Activated T-helper 17 cell treated with anti-CD3 and anti-CD28 coated beads, Interleukin-2, amount 50 U/mL, for 72 hours (primary cell): Measurements from ENCODE around the gene TLK2. TPM values are rescaled to one million over a fixed set of nuclear protein-coding genes. Genes with fewer than 3 reads are reported as not detected.
"Not testable (repeated sequence)": the region's sequence is repeated elsewhere in the genome, so short reads cannot be mapped to it uniquely, and the experiment has no call there.

ENCODE experiments used
- ATAC-seq: fragments of 150-1000 bp; cut with Tn5 transposase; replicated peaks from 2 replicates; pipeline ENCODE4 v1.10.0; 2021; ENCODE audit warnings: mild to moderate bottlenecking, moderate library complexity
- H3K27ac Mint-ChIP-seq: one replicate; pipeline ENCODE4 v1.8.0; 2022; ENCODE audit warnings: mixed read lengths
- H3K27me3 Mint-ChIP-seq: one replicate; pipeline ENCODE4 v1.8.0; 2022; ENCODE audit warnings: mixed read lengths
- H3K36me3 Mint-ChIP-seq: one replicate; pipeline ENCODE4 v1.8.0; 2022; ENCODE audit warnings: low read depth, mild to moderate bottlenecking, mixed read lengths
- H3K4me1 Mint-ChIP-seq: one replicate; pipeline ENCODE4 v1.8.0; 2022; ENCODE audit warnings: mixed read lengths
- H3K4me3 Mint-ChIP-seq: one replicate; pipeline ENCODE4 v1.8.0; 2022; ENCODE audit warnings: mild to moderate bottlenecking, mixed read lengths
- H3K9me3 Mint-ChIP-seq: one replicate; pipeline ENCODE4 v1.8.0; 2022; ENCODE audit warnings: mixed read lengths
- total RNA-seq, 2 donors: library from RNA; stranded (reverse); gene quantifications; one replicate each; pipeline ENCODE4 v1.2.3, GENCODE V29; 2022

TLK2 gene
- total RNA-seq, 2 donors from 2014 or later: 42.5 to 43.9 TPM

DNA sequence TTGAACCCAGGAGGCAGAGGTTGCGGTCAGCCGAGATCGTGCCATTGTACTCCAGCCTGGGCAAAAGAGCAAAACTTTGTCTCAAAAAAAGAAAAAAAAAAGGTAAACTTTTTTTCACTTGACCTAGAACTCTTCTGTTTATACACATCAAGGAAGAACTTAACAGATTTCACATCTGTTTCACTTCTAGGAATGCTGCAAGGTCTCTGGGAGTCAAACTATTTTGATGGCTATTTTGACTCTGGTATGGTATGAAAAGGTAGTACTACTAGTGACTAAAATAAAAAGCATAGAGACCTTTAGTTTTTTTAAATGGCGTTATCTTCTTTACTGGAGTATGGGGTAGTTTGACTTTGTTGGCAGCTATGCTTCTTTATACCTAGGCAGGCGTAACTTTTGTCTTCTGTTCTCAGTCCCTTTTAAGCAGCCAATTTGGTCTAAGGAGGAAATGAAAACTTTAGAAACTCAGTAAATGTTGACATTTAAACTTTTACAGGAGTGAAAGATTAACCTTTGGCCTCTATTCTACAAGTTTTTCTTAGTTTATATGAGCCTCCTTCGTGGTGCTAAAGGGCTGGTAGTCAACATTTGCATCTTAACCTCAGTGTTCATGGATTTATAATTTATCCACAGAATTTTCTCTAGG, 28.7 kb downstream of the TLK2 start:
- ATAC-seq, H3K4me1 Mint-ChIP-seq, H3K9me3 Mint-ChIP-seq, H3K27me3 Mint-ChIP-seq: not testable (repeated sequence)
- Mint-ChIP-seq H3K36me3 (peaks cover 19% of the 10 kb centered on the region), H3K27ac (peak overlapping the region; percentile 17), H3K4me3 (peak overlapping the region; percentile 11)

DNA sequence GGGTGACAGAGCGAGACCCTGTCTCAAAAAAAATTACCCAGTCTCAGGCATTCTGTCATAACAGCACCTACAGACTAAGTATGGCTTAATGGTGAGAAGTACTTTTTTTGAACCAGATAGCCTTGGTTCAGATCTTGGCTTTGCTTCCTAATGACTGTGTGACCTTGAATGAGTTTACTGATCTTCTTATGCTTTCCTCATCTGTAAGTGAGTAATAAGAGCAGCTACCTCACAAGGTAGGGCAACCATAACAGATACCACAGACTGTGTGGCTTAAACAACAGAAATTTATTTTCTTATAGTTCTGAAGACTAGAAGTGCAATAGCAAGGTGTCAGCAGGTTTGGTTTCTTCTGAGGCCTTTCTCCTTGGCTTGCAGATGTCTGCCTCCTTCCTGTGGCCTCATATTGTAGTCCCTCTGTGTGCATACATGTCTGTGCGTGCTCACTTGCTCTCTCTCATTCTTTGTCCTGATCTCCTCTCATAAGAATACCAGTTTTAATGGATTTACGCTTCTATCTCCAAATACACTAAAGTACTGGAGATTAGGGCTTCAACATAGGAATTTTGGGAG, 31.7 kb downstream of the TLK2 start:
- Mint-ChIP-seq H3K27ac (peak overlapping the region; percentile 34), H3K4me1 (peaks cover 12% of the 10 kb centered on the region), H3K36me3 (peaks cover 26% of the 10 kb centered on the region)
- H3K9me3 Mint-ChIP-seq, H3K4me3 Mint-ChIP-seq, H3K27me3 Mint-ChIP-seq: not testable (repeated sequence)
- peak; percentile 78 for ATAC-seq

DNA sequence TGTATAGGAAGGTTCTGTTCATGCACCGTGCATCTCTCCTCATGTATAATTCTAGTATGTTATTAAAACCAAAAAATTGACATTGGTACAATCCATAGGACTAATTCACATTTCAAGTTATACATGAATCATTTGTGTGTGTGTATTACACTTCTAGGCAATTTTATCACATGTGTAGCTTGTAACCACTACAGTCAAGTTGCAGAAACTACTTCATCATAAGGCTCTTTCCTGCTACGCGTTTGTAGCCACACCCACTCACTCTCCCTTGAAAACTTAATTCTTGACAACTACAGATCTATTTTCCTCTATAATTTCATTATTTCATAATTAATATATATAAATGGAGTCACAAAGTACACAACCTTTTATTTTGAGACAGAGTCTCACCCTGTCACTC, 32.4 kb downstream of the TLK2 start:
- Mint-ChIP-seq H3K4me1 (peaks cover 12% of the 10 kb centered on the region), H3K36me3 (peaks cover 24% of the 10 kb centered on the region)
- ATAC-seq: peak; percentile 66
- not testable (repeated sequence) for H3K27ac Mint-ChIP-seq, H3K9me3 Mint-ChIP-seq, H3K4me3 Mint-ChIP-seq, H3K27me3 Mint-ChIP-seq

GRCh38 chr17:62516376-62516775, 37.8 kb downstream of the TLK2 start:
- H3K27ac Mint-ChIP-seq, H3K4me1 Mint-ChIP-seq, H3K27me3 Mint-ChIP-seq, H3K4me3 Mint-ChIP-seq, ATAC-seq, H3K9me3 Mint-ChIP-seq: not testable (repeated sequence)
- H3K36me3 Mint-ChIP-seq: peaks cover 36% of the 10 kb centered on the region

GRCh38 chr17:62521295-62521694, 42.7 kb downstream of the TLK2 start:
- H3K4me3 Mint-ChIP-seq, H3K9me3 Mint-ChIP-seq, ATAC-seq, H3K4me1 Mint-ChIP-seq, H3K27ac Mint-ChIP-seq, H3K27me3 Mint-ChIP-seq: not testable (repeated sequence)
- peaks cover 64% of the 10 kb centered on the region for H3K36me3 Mint-ChIP-seq

DNA sequence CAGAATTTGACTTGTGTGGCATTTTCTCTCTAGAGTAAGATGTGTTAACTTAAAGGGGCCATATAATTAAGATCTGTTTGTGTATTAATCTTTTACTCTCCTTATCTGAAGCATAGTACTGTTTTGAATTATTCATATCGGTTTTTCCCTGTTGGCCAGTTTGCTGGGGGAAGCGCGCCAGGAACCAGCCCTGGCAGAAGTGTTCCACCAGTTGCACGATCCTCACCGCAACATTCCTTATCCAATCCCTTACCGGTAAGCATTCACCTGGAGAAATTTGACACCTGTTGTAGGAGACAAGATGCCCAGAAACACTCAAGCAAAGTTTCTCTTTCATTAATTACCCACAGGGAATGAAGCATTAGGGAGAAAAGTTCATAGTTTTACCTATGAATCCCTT, 45.5 kb downstream of the TLK2 start:
- not testable (repeated sequence) for ATAC-seq, H3K27ac Mint-ChIP-seq, H3K4me1 Mint-ChIP-seq, H3K27me3 Mint-ChIP-seq, H3K9me3 Mint-ChIP-seq, H3K4me3 Mint-ChIP-seq
- H3K36me3 Mint-ChIP-seq: peaks cover 87% of the 10 kb centered on the region

- H3K36me3 Mint-ChIP-seq: peaks cover 87% of the 10 kb centered on the region
Measured at GRCh38 chr17:62525317-62525716, 46.7 kb downstream of the TLK2 start.

DNA sequence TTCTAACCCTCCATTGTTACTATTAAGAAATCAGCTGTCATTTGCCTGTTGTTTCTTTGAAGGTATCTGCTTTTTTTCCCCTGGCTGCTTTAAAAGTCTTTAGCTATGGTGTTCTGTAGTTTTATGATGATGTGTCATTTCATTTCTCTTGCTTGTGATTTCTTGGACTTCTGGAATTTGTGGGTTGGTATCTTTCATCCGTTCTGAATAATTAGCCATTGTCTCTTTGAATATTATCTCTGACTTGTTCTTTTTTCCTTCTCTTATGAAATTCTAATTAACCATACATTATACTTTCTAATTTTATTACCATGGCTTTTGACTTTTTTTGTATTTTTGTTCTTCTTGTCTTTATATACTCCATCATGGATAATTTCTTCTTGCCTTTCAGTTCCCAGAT, 52.3 kb downstream of the TLK2 start:
- H3K36me3 Mint-ChIP-seq: peaks cover 69% of the 10 kb centered on the region
- H3K4me1 Mint-ChIP-seq: peaks cover 10% of the 10 kb centered on the region
- not testable (repeated sequence) for ATAC-seq, H3K4me3 Mint-ChIP-seq, H3K27me3 Mint-ChIP-seq, H3K9me3 Mint-ChIP-seq, H3K27ac Mint-ChIP-seq

More at GRCh38 chr17:62525317-62525716, 46.7 kb downstream of the TLK2 start:
- not testable (repeated sequence) for H3K27ac Mint-ChIP-seq, H3K4me3 Mint-ChIP-seq, H3K4me1 Mint-ChIP-seq, H3K9me3 Mint-ChIP-seq, H3K27me3 Mint-ChIP-seq, ATAC-seq

DNA sequence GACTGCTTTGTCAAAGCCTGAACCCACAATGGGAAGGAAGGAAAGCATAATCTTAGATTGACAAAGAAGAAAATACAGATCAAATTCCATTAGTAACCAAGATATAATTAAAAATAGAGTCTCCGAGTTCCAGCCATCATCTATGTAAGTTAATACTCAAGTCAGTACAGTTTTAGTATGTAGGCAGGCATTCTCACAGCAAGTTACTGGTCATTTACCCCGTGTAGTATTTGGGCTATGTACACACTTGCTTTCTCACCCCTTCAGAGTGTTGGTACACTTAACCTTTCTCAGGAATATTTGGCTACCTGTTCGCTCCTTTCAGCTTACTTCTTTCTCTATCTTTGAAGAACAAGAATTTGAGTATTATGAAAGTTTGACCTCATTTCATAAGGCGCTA, 57.9 kb downstream of the TLK2 start:
- ATAC-seq, H3K27ac Mint-ChIP-seq, H3K4me3 Mint-ChIP-seq, H3K27me3 Mint-ChIP-seq, H3K9me3 Mint-ChIP-seq: not testable (repeated sequence)
- peaks cover 15% of the 10 kb centered on the region for H3K4me1 Mint-ChIP-seq
- peaks cover 74% of the 10 kb centered on the region for H3K36me3 Mint-ChIP-seq

- not testable (repeated sequence) for H3K4me3 Mint-ChIP-seq, H3K9me3 Mint-ChIP-seq
- peak overlapping the region; percentile 26 for H3K27ac Mint-ChIP-seq
Measured at GRCh38 chr17:62541073-62541472, 62.4 kb downstream of the TLK2 start.

GRCh38 chr17:62543278-62543775, 64.7 kb downstream of the TLK2 start:
- not testable (repeated sequence) for H3K27ac Mint-ChIP-seq, H3K9me3 Mint-ChIP-seq, H3K4me3 Mint-ChIP-seq, ATAC-seq, H3K27me3 Mint-ChIP-seq
- Mint-ChIP-seq H3K4me1 (peaks cover 16% of the 10 kb centered on the region), H3K36me3 (peaks cover 72% of the 10 kb centered on the region)

More at GRCh38 chr17:62541073-62541472, 62.4 kb downstream of the TLK2 start:
- Mint-ChIP-seq H3K4me1 (peaks cover 16% of the 10 kb centered on the region), H3K36me3 (peaks cover 84% of the 10 kb centered on the region)
- ATAC-seq, H3K27me3 Mint-ChIP-seq: not testable (repeated sequence)

GRCh38 chr17:62546066-62546465, 67.4 kb downstream of the TLK2 start:
- ATAC-seq, H3K27me3 Mint-ChIP-seq, H3K27ac Mint-ChIP-seq, H3K4me3 Mint-ChIP-seq, H3K9me3 Mint-ChIP-seq: not testable (repeated sequence)
- peaks cover 10% of the 10 kb centered on the region for H3K4me1 Mint-ChIP-seq
- H3K36me3 Mint-ChIP-seq: peaks cover 51% of the 10 kb centered on the region

DNA sequence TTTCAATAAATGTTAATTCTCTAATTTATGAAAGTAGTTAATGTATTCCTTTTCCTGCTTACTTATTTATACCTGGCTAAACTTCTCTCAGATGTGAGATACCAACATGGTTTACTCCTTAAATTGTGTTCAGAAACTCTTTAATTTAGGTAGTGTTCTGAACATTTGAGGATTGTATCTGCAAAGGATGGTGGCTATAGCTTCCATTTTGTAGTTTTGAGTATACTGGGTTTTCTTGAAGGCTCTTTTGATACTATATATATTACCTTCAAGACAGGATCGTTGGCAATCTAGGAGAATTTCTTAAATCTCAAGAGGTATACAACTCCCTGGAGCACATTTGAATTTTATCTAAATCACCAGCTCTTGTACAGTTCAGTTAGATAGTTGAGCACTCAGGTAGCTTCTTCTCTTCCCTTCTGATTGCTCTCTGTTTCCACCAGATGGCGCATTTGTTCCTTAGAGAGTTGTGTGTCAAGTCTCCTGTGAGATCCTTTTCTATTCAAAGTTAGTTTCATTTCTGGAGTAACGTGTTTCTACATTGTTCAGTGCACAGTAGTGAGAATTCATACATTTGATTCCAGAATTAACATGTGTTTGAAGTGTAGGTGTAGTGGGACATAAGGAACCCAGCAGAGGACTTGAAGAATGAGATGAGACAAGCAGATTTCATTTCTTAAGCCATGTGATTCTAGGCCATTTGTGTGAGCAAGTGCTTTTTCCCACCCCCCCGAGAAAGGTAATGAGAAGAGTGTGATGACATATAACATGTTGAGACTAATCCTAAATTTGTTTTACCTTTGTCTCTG, 74.4 kb downstream of the TLK2 start:
- peak; percentile 93 for ATAC-seq
- H3K36me3 Mint-ChIP-seq: peaks cover 41% of the 10 kb centered on the region
- H3K4me1 Mint-ChIP-seq: peaks cover 19% of the 10 kb centered on the region
- not testable (repeated sequence) for H3K27me3 Mint-ChIP-seq, H3K9me3 Mint-ChIP-seq
- H3K4me3 Mint-ChIP-seq: peak overlapping the region; percentile 75
- peak overlapping the region; percentile 61 for H3K27ac Mint-ChIP-seq

DNA sequence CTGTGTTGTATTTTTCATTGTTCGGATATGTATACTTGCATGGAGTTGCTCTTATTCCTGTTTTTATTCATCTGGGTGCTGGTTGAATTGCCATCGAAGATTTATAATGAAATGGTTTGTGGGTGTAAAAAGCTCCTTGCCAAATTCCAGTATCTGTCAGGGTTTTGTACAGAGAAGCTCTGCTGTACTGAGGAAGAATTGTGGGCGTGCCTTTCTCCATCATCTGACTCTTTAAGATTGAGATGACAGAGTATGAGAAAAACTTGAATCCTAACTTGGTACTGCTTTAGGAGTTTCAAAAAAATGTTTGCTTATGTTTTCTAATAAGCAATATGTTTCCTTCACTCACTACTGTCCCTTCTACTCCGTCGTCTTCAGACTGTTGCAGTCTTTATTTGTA, 78.9 kb downstream of the TLK2 start:
- ATAC-seq, H3K4me3 Mint-ChIP-seq, H3K27me3 Mint-ChIP-seq, H3K9me3 Mint-ChIP-seq: not testable (repeated sequence)
- Mint-ChIP-seq H3K36me3 (peaks cover 66% of the 10 kb centered on the region), H3K4me1 (peaks cover 19% of the 10 kb centered on the region), H3K27ac (peak overlapping the region; percentile 61)

- Mint-ChIP-seq H3K36me3 (peaks cover 70% of the 10 kb centered on the region), H3K4me1 (peaks cover 18% of the 10 kb centered on the region)
- not testable (repeated sequence) for H3K27me3 Mint-ChIP-seq, H3K9me3 Mint-ChIP-seq, H3K4me3 Mint-ChIP-seq, H3K27ac Mint-ChIP-seq, ATAC-seq
Measured at GRCh38 chr17:62558941-62559340, 80.3 kb downstream of the TLK2 start.
